ENCODE results near the gene AFAP1.
A peak's percentile ranks its signal among the peaks of the same experiment; 100 is the strongest.

Gene AFAP1

GRCh38 chr4:7805533-7806337 is 133.9 kb downstream of the AFAP1 start:
- TF ChIP-seq POLR2AphosphoS5 (IDR thresholded peaks at IDR 0.05; ENCODE audit: low read depth, low read length) (no peak), SIN3A (IDR thresholded peaks at IDR 0.05; ENCODE audit: borderline replicate concordance, insufficient read depth, low read length) (no peak), REST (IDR thresholded peaks at IDR 0.05; ENCODE audit: insufficient read depth in 1 of 2, low read depth in 2 of 2, low read length in 2 of 2) (no peak), FOXP2 (optimal IDR thresholded peaks at IDR 0.05; ENCODE audit: borderline replicate concordance, extremely low read depth, extremely low read length, insufficient read depth) (no peak), TAF1 (IDR thresholded peaks at IDR 0.05; ENCODE audit: borderline replicate concordance, insufficient read depth, low read length) (no peak)

- TF ChIP-seq FOXP2 (optimal IDR thresholded peaks at IDR 0.05; ENCODE audit: borderline replicate concordance, extremely low read depth, extremely low read length, insufficient read depth) = no peak
- TF ChIP-seq TAF1 (IDR thresholded peaks at IDR 0.05; ENCODE audit: borderline replicate concordance, insufficient read depth, low read length) = no peak
- TF ChIP-seq REST (IDR thresholded peaks at IDR 0.05; ENCODE audit: insufficient read depth in 1 of 2, low read depth in 2 of 2, low read length in 2 of 2) = no peak
- no peak for TF ChIP-seq POLR2AphosphoS5 (IDR thresholded peaks at IDR 0.05; ENCODE audit: low read depth, low read length)
- no peak for TF ChIP-seq SIN3A (IDR thresholded peaks at IDR 0.05; ENCODE audit: borderline replicate concordance, insufficient read depth, low read length)
Observed at GRCh38 chr4:7804756-7805385, 134.8 kb downstream of the AFAP1 start.

GRCh38 chr4:7803992-7804755 is 135.5 kb downstream of the AFAP1 start:
- TF ChIP-seq FOXP2 (optimal IDR thresholded peaks at IDR 0.05; ENCODE audit: borderline replicate concordance, extremely low read depth, extremely low read length, insufficient read depth) = peak; percentile 51
- no peak for TF ChIP-seq REST (IDR thresholded peaks at IDR 0.05; ENCODE audit: insufficient read depth in 1 of 2, low read depth in 2 of 2, low read length in 2 of 2)

GRCh38 chr4:7803371-7803770 is 136.3 kb downstream of the AFAP1 start:
- TF ChIP-seq REST (IDR thresholded peaks at IDR 0.05; ENCODE audit: insufficient read depth in 1 of 2, low read depth in 2 of 2, low read length in 2 of 2) (no peak), SIN3A (IDR thresholded peaks at IDR 0.05; ENCODE audit: borderline replicate concordance, insufficient read depth, low read length) (no peak), FOXP2 (optimal IDR thresholded peaks at IDR 0.05; ENCODE audit: borderline replicate concordance, extremely low read depth, extremely low read length, insufficient read depth) (no peak), POLR2AphosphoS5 (IDR thresholded peaks at IDR 0.05; ENCODE audit: low read depth, low read length) (no peak), TAF1 (IDR thresholded peaks at IDR 0.05; ENCODE audit: borderline replicate concordance, insufficient read depth, low read length) (no peak)

All from PFSK-1 (cell line).